HCT116 (cell line): ENCODE data around the gene NSUN3. TPM values are rescaled to one million over a fixed set of nuclear protein-coding genes. Genes with fewer than 3 reads are reported as not detected.

Experiments used
- ATAC-seq: fragments of 200-7000 bp; cut with Tn5 transposase; 2 replicates; pipeline ENCODE4 v1.9.1; 2020; ENCODE audit warnings: mild to moderate bottlenecking, moderate library complexity
- BruUV-seq: library from RNA; stranded (reverse); fragments of 400-500 nt; replicated peaks from 2 replicates; lab custom pipeline; 2021; lab: Mats Ljungman, UMichigan
- CTCF ChIA-PET: fragments of 300-600 bp; sonication (Branson Sonifier 250); formaldehyde crosslinking; loops from one replicate; lab custom pipeline; 2021; ENCODE audit warnings: antibody characterized with exemption; lab: Charles Lee
- POLR2A ChIA-PET: fragments of 300-600, 350-600 bp; sonication (Branson Sonifier 250); formaldehyde crosslinking; loops from one replicate; lab custom pipeline; 2021; ENCODE audit warnings: antibody characterized with exemption; lab: Charles Lee
- RAD21 ChIA-PET, 2 experiments: fragments of 300-600 bp; sonication (Branson Sonifier 250); formaldehyde crosslinking; loops; one replicate each; lab custom pipeline; 2023; ENCODE audit warnings: low total read pairs in 2 of 2; ENCODE audit not compliant: uncharacterized antibody in 2 of 2, unreplicated experiment in 2 of 2, low non-redundant PET in 1 of 2; lab: Charles Lee
- DNase-seq: peaks from one replicate; pipeline ENCODE4 v3.0.0-alpha.2; 2010; ENCODE audit warnings: low read depth, low spot score
- H2AFZ ChIP-seq: fragments of 200-600 bp; shearing (Covaris generic), sonication (generic); 2 replicates; pipeline ENCODE4 v1.6.1; 2017; ENCODE audit warnings: low read depth, mixed run types, mixed read lengths, antibody characterized with exemption, low read length; ENCODE audit not compliant: poor library complexity, severe bottlenecking
- H3K27ac ChIP-seq: 2 replicates; pipeline ENCODE4 v1.5.1; 2012; ENCODE audit warnings: low read depth, low read length
- H3K27me3 ChIP-seq: fragments of 200-600 bp; sonication (generic); 2 replicates; pipeline ENCODE4 v1.6.1; 2016; ENCODE audit warnings: mixed run types, low read length, mixed read lengths; ENCODE audit not compliant: insufficient read depth
- H3K36me3 ChIP-seq, 2 experiments: fragments of 200-500 bp in 1 of 2; fragments of 200-600 bp in 1 of 2; sonication (Bioruptor generic) in 1 of 2; sonication (generic) in 1 of 2; 2 replicates each; pipeline versions ENCODE4 v1.5.1 to v1.6.1; 2014 to 2016; ENCODE audit warnings: low read length in 2 of 2, inconsistent platforms in 1 of 2, mixed read lengths in 1 of 2, mixed run types in 1 of 2; ENCODE audit not compliant: insufficient read depth in 2 of 2, control insufficient read depth in 1 of 2
- H3K4me1 ChIP-seq, 2 experiments: fragments of 200-600 bp in 1 of 2; sonication (generic) in 1 of 2; 2 replicates each; pipeline versions ENCODE4 v1.5.1 to v1.6.1; 2012 to 2017; ENCODE audit warnings: low read length in 2 of 2, inconsistent platforms in 1 of 2, mild to moderate bottlenecking in 1 of 2, mixed read lengths in 1 of 2, mixed run types in 1 of 2, moderate library complexity in 1 of 2; ENCODE audit not compliant: insufficient read depth in 2 of 2, control insufficient read depth in 1 of 2
- H3K4me2 ChIP-seq: fragments of 200-600 bp; sonication (generic); 2 replicates; pipeline ENCODE4 v1.6.1; 2017; ENCODE audit warnings: mixed run types, low read length, mixed read lengths
- H3K4me3 ChIP-seq, 2 experiments: fragments of 200-600 bp in 1 of 2; sonication (generic) in 1 of 2; replicated peaks in 1 of 2; 2 replicates each; pipeline ENCODE4 v1.5.1; 2011 to 2016; ENCODE audit warnings: low read length in 2 of 2, control low read depth in 1 of 2, low read depth in 1 of 2, mild to moderate bottlenecking in 1 of 2, mixed read lengths in 1 of 2, mixed run types in 1 of 2
- H3K79me2 ChIP-seq: fragments of 200-600 bp; sonication (generic); 2 replicates; pipeline ENCODE4 v1.6.1; 2017; ENCODE audit warnings: mild to moderate bottlenecking, mixed run types, low read length, moderate library complexity, mixed read lengths; ENCODE audit not compliant: insufficient read depth
- H3K9ac ChIP-seq: fragments of 200-600 bp; sonication (generic); 2 replicates; pipeline ENCODE4 v1.6.1; 2016; ENCODE audit warnings: low read length, mixed read lengths
- H3K9me2 ChIP-seq: fragments of 200-600 bp; sonication (generic), shearing (Covaris generic); 2 replicates; pipeline ENCODE4 v1.6.1; 2017; ENCODE audit warnings: mixed run types, mild to moderate bottlenecking, moderate library complexity; ENCODE audit not compliant: insufficient read depth
- H3K9me3 ChIP-seq, 2 experiments: fragments of 200-500 bp in 1 of 2; fragments of 200-600 bp in 1 of 2; sonication (Bioruptor generic) in 1 of 2; sonication (generic) in 1 of 2; 2 replicates each; pipeline ENCODE4 v1.6.1; 2014 to 2017; ENCODE audit warnings: low read length in 2 of 2, mixed read lengths in 2 of 2, inconsistent platforms in 1 of 2, low read depth in 1 of 2, mild to moderate bottlenecking in 1 of 2, mixed run types in 1 of 2, moderate library complexity in 1 of 2; ENCODE audit not compliant: control insufficient read depth in 1 of 2, insufficient read depth in 1 of 2
- H4K20me1 ChIP-seq: fragments of 200-600 bp; sonication (generic), shearing (Covaris generic); 2 replicates; pipeline ENCODE4 v1.6.1; 2017; ENCODE audit warnings: mixed run types, mild to moderate bottlenecking, moderate library complexity; ENCODE audit not compliant: insufficient read depth
- ATF3 ChIP-seq: IDR thresholded peaks from 2 replicates; pipeline ENCODE4 v1.6.1; 2012
- CTCF ChIP-seq, 3 experiments: fragments of 200-600 bp in 1 of 3; sonication (generic) in 1 of 3; IDR thresholded peaks in 2 of 3; conservative IDR thresholded peaks in 1 of 3; 2 replicates each; pipeline ENCODE4 v1.5.1; 2012 to 2017; ENCODE audit warnings: low read depth in 2 of 3, low read length in 2 of 3, antibody characterized with exemption in 1 of 3, borderline replicate concordance in 1 of 3, control low read depth in 1 of 3, mild to moderate bottlenecking in 1 of 3, mixed read lengths in 1 of 3, mixed run types in 1 of 3, moderate library complexity in 1 of 3; ENCODE audit not compliant: insufficient read depth in 1 of 3
- ELF1 ChIP-seq: IDR thresholded peaks from 2 replicates; pipeline ENCODE4 v1.6.1; 2012; ENCODE audit warnings: low read depth, borderline replicate concordance
- EZH2phosphoT487 ChIP-seq: fragments of 200-600 bp; IDR thresholded peaks from 2 replicates; pipeline ENCODE4 v1.6.1; 2018; ENCODE audit warnings: antibody characterized with exemption, borderline replicate concordance
- FOSL1 ChIP-seq: IDR thresholded peaks from 2 replicates; pipeline ENCODE4 v1.6.1; 2012; ENCODE audit warnings: low read depth
- JUND ChIP-seq: IDR thresholded peaks from 2 replicates; pipeline ENCODE4 v1.6.1; 2012
- POLR2AphosphoS5 ChIP-seq: IDR thresholded peaks from 2 replicates; pipeline ENCODE4 v1.6.1; 2011; ENCODE audit warnings: mild to moderate bottlenecking, low read depth, low read length, moderate library complexity
- RAD21 ChIP-seq: IDR thresholded peaks from 2 replicates; pipeline ENCODE4 v1.6.1; 2012; ENCODE audit warnings: low read depth, mild to moderate bottlenecking
- TCF7L2 ChIP-seq: IDR thresholded peaks from 2 replicates; pipeline ENCODE4 v1.7.0; 2011; ENCODE audit warnings: borderline replicate concordance, inconsistent platforms; ENCODE audit not compliant: insufficient read depth, insufficient read length; ENCODE audit errors: extremely low read depth
- ZBTB33 ChIP-seq: IDR thresholded peaks from 2 replicates; pipeline ENCODE4 v1.6.1; 2011; ENCODE audit warnings: mild to moderate bottlenecking, low read length, moderate library complexity; ENCODE audit not compliant: insufficient replicate concordance; ENCODE audit errors: extremely low read depth
- intact Hi-C: fragments of 100-400 bp; cut with micrococcal nuclease; formaldehyde crosslinking; loops from 2 replicates; pipeline ENCODE4 v1.10.0; 2022
- total RNA-seq: library from RNA; stranded (reverse); gene quantifications from one replicate; pipeline ENCODE4 v1.2.1, GENCODE V29; 2021; ENCODE audit not compliant: unreplicated experiment
- TF ChIP-seq, protein P1 (sequence below): IDR thresholded peaks from 2 replicates; pipeline ENCODE4 v1.6.1; 2012; ENCODE audit warnings: low read depth

Gene NSUN3
- total RNA-seq, 1 experiment from 2014 or later, result 6.6 TPM

DNA sequence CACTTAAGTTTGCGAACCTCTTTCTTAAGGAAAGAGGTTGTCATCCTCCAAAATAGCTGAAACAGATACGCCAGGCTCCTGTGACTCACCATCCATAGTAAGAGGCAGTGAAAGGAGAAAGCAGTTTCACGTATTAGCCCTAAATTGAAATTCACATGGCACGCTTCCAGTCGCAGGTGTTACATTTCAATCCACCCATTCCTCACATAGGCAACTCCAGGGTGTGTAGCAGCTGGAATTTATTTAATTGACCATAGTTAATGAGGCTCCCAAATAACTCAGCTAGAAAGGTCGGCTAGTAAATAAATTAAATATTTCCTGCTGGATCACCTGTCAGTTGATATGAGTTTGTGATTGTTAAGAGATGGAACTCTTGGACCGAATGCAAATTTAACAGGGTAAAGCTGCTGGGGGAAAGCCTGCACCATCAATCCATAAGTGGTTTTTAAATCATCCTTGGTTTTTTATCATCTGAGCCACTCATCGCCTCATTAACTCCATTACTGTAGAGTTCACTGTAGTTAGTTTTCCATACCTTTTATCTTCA is 19.6 kb downstream of the NSUN3 start:
- H3K4me1 ChIP-seq, result no peaks in the 10 kb centered on the region
- ChIA-PET POLR2A (interaction anchor here (2.0 kb wide), 1 partner anchor 20 kb away, joined by 6 read pairs; the partner anchor contains the start of genes DHFR2 and NSUN3), RAD21 (no interaction called here), CTCF (interaction anchor here (1.9 kb wide), 1 partner anchor 13 kb away, joined by 6 read pairs; no protein-coding TSS in a partner anchor)
- no peaks in the 10 kb centered on the region; a peak in 1 of 4 replicates for H3K36me3 ChIP-seq
- no peaks in the 10 kb centered on the region for H3K79me2 ChIP-seq
- no peak overlapping the region for H3K9ac ChIP-seq
- H3K4me3 ChIP-seq, result no peak overlapping the region
- no peak overlapping the region for H3K4me2 ChIP-seq
- no peak for TF ChIP-seq RAD21
- H3K9me3 ChIP-seq, result no peaks in the 10 kb centered on the region
- BruUV-seq, result no TSS peak
- H4K20me1 ChIP-seq, result no peaks in the 10 kb centered on the region
- DNase-seq (no peak), ATAC-seq (no peak)
- H2AFZ ChIP-seq, result no peak overlapping the region
- intact Hi-C loops, result no loop called here
- no peak overlapping the region for H3K27ac ChIP-seq
- no peaks in the 10 kb centered on the region for H3K9me2 ChIP-seq
- no peaks in the 10 kb centered on the region for H3K27me3 ChIP-seq

- H4K20me1 ChIP-seq, result no peaks in the 10 kb centered on the region
- no peaks in the 10 kb centered on the region for H3K9me2 ChIP-seq
- H3K4me1 ChIP-seq, result no peaks in the 10 kb centered on the region
- H3K27me3 ChIP-seq, result no peaks in the 10 kb centered on the region
- RAD21 ChIA-PET, result no interaction called here
- H3K27ac ChIP-seq, result no peak overlapping the region
- POLR2A ChIA-PET, result interaction anchor here (2.0 kb wide), 1 partner anchor 21 kb away, joined by 6 read pairs; the partner anchor contains the start of genes DHFR2 and NSUN3
- H3K4me3 ChIP-seq, result no peak overlapping the region
- no peak overlapping the region for H2AFZ ChIP-seq
- H3K36me3 ChIP-seq, result no peaks in the 10 kb centered on the region; a peak in 1 of 4 replicates
- H3K9ac ChIP-seq, result no peak overlapping the region
- CTCF ChIA-PET, result no interaction called here
- no peak for DNase-seq
- intact Hi-C loops, result no loop called here
- H3K79me2 ChIP-seq, result no peaks in the 10 kb centered on the region
- H3K4me2 ChIP-seq, result no peak overlapping the region
- no TSS peak for BruUV-seq
- ATAC-seq, result no peak
- no peaks in the 10 kb centered on the region for H3K9me3 ChIP-seq
- TF ChIP-seq ZBTB33 (no peak), EZH2phosphoT487 (no peak), CTCF (IDR thresholded peaks at IDR 0.05 in 2 of 3, conservative IDR thresholded peaks at IDR 0.05 in 1 of 3; ENCODE audit: borderline replicate concordance in 1 of 3, insufficient read depth in 1 of 3, low read depth in 2 of 3, low read length in 2 of 3) (no peak), FOSL1 (no peak), JUND (no peak), ATF3 (no peak), POLR2AphosphoS5 (no peak), ELF1 (no peak), TCF7L2 (no peak)
- TF ChIP-seq, protein P1, sequence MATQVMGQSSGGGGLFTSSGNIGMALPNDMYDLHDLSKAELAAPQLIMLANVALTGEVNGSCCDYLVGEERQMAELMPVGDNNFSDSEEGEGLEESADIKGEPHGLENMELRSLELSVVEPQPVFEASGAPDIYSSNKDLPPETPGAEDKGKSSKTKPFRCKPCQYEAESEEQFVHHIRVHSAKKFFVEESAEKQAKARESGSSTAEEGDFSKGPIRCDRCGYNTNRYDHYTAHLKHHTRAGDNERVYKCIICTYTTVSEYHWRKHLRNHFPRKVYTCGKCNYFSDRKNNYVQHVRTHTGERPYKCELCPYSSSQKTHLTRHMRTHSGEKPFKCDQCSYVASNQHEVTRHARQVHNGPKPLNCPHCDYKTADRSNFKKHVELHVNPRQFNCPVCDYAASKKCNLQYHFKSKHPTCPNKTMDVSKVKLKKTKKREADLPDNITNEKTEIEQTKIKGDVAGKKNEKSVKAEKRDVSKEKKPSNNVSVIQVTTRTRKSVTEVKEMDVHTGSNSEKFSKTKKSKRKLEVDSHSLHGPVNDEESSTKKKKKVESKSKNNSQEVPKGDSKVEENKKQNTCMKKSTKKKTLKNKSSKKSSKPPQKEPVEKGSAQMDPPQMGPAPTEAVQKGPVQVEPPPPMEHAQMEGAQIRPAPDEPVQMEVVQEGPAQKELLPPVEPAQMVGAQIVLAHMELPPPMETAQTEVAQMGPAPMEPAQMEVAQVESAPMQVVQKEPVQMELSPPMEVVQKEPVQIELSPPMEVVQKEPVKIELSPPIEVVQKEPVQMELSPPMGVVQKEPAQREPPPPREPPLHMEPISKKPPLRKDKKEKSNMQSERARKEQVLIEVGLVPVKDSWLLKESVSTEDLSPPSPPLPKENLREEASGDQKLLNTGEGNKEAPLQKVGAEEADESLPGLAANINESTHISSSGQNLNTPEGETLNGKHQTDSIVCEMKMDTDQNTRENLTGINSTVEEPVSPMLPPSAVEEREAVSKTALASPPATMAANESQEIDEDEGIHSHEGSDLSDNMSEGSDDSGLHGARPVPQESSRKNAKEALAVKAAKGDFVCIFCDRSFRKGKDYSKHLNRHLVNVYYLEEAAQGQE, result no peak
Observed at GRCh38 chr3:94083261-94083660, 20.4 kb downstream of the NSUN3 start.
